CD4-positive, alpha-beta T cell (primary cell): ENCODE measurements around the gene SMC4. TPM values are rescaled to one million over a fixed set of nuclear protein-coding genes. Genes with fewer than 3 reads are reported as not detected.

Experiments used
- ATAC-seq: fragments of 200-7000 bp; cut with Tn5 transposase; one replicate; pipeline ENCODE4 v1.10.0; 2022; ENCODE audit warnings: mild to moderate bottlenecking; ENCODE audit not compliant: poor library complexity
- CTCF ChIA-PET: fragments of 350-600 bp; sonication (Branson Sonifier 250); formaldehyde crosslinking; loops from one replicate; lab custom pipeline; 2021; ENCODE audit warnings: antibody characterized with exemption, inconsistent platforms; lab: Charles Lee
- POLR2A ChIA-PET: fragments of 350-600 bp; sonication (Branson Sonifier 250); formaldehyde crosslinking; loops from one replicate; lab custom pipeline; 2021; ENCODE audit warnings: antibody characterized with exemption, inconsistent platforms; lab: Charles Lee
- DNase-seq, 14 experiments: peaks; one replicate each; pipeline ENCODE4 v3.0.0-alpha.2; 2013 to 2020; ENCODE audit warnings: mixed read lengths in 2 of 14
- H3K27ac ChIP-seq, 2 donors: one replicate each; pipeline versions ENCODE4 v1.5.1 to v1.7.0; 2013; ENCODE audit warnings: low read length in 2 of 2, low read depth in 1 of 2, mild to moderate bottlenecking in 1 of 2
- H3K27me3 ChIP-seq, 2 experiments: 1 replicate in 1 of 2; 2 replicates in 1 of 2; pipeline versions ENCODE4 v1.6.1 to v1.7.0; 2013; ENCODE audit warnings: low read length in 2 of 2, control low read depth in 1 of 2, mild to moderate bottlenecking in 1 of 2, moderate library complexity in 1 of 2; ENCODE audit not compliant: insufficient read depth in 2 of 2, control insufficient read depth in 1 of 2
- H3K36me3 ChIP-seq: one replicate; pipeline ENCODE4 v1.6.1; 2013; ENCODE audit warnings: low read length, control low read depth; ENCODE audit not compliant: insufficient read depth
- H3K4me1 ChIP-seq: one replicate; pipeline ENCODE4 v1.6.1; 2013; ENCODE audit warnings: low read length, control low read depth; ENCODE audit not compliant: insufficient read depth
- H3K4me3 ChIP-seq: one replicate; pipeline ENCODE4 v1.5.1; 2013; ENCODE audit warnings: mild to moderate bottlenecking, low read length, moderate library complexity
- H3K9me3 ChIP-seq, 2 experiments: 1 replicate in 1 of 2; 2 replicates in 1 of 2; pipeline versions ENCODE4 v1.6.1 to v1.7.0; 2013; ENCODE audit warnings: low read length in 2 of 2, mild to moderate bottlenecking in 2 of 2, control low read depth in 1 of 2, moderate library complexity in 1 of 2; ENCODE audit not compliant: control insufficient read depth in 1 of 2, insufficient read depth in 1 of 2
- H3K27ac Mint-ChIP-seq: one replicate; pipeline ENCODE4 v1.8.0; 2020; ENCODE audit warnings: mixed read lengths
- H3K27me3 Mint-ChIP-seq: one replicate; pipeline ENCODE4 v1.8.0; 2021; ENCODE audit warnings: mixed read lengths
- H3K36me3 Mint-ChIP-seq: one replicate; pipeline ENCODE4 v1.8.0; 2021; ENCODE audit warnings: low read depth, mixed read lengths
- H3K4me1 Mint-ChIP-seq: one replicate; pipeline ENCODE4 v1.8.0; 2021; ENCODE audit warnings: low read depth, mixed read lengths
- H3K4me3 Mint-ChIP-seq: one replicate; pipeline ENCODE4 v1.8.0; 2020; ENCODE audit warnings: mild to moderate bottlenecking, mixed read lengths
- H3K9me3 Mint-ChIP-seq: one replicate; pipeline ENCODE4 v1.8.0; 2020; ENCODE audit warnings: mixed read lengths
- intact Hi-C, 2 experiments: fragments of 100-400 bp; cut with DNase I in 1 of 2; cut with micrococcal nuclease in 1 of 2; formaldehyde crosslinking; loops; one replicate each; pipeline versions ENCODE4 v1.15.1 to v1.9.0; 2023 to 2025; cut with DNase I, micrococcal nuclease
- total RNA-seq, 174 experiments: library from RNA in 2 of 174; stranded (reverse) in 2 of 174; gene quantifications; one replicate each; pipeline ENCODE4 v1.2.3 and lab custom pipeline; 2021 to 2026
- TF ChIP-seq, protein P1 (sequence below): fragments of 200-600 bp; IDR thresholded peaks from one replicate; pipeline ENCODE4 v1.8.0; 2022; ENCODE audit warnings: antibody characterized with exemption, mild to moderate bottlenecking

The SMC4 gene
- total RNA-seq, 2 experiments from 2014 or later, result 52.3 to 58.8 TPM

DNA sequence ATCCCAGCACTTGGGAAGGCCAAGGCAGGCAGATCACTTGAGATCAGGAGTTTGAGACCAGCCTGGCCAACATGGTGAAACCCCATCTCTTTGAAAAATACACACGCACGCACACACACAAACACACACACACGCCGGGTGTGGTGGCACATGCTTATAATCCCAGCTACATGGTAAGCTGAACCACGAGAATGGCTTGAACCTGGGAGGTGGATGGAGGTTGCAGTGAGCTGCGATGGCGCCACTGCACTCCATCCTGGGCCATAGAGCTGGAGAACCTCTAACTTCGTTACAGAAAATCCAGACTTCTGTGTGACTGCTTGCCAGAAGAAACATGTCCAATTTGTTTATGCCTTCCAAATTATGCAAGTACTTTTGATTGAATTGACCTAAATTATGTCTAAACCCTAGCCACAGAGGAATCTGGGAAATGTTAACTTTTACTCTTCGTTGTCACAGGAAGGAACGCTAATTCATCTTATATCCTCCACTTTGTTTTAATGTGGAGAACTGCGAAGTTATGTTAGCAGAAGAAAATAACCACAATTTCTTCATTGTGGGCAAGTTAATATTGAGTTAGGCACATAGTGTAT lies 28.5 kb downstream of the SMC4 start:
- Mint-ChIP-seq H3K36me3 (peaks cover 88% of the 10 kb centered on the region), H3K27ac (no peak overlapping the region)

DNA sequence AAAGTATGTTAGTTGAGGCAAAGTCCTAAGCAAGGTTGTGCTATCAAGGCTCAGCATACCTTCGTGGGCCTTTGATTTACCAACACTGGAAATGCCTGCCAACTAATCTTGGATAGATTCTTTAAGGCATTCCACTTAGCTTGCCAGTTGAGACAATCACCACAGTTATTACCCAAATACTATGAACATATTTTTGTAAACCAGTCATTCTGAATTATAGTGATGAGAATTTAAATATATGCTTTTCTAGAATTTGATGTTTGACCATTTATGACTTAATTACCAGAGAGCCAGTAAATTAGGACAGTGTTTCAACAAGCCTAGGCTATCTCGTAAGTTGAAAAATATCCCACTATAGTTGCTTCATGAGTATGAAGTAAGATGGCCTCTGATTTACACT lies 34.6 kb downstream of the SMC4 start:
- TF ChIP-seq, protein P1, sequence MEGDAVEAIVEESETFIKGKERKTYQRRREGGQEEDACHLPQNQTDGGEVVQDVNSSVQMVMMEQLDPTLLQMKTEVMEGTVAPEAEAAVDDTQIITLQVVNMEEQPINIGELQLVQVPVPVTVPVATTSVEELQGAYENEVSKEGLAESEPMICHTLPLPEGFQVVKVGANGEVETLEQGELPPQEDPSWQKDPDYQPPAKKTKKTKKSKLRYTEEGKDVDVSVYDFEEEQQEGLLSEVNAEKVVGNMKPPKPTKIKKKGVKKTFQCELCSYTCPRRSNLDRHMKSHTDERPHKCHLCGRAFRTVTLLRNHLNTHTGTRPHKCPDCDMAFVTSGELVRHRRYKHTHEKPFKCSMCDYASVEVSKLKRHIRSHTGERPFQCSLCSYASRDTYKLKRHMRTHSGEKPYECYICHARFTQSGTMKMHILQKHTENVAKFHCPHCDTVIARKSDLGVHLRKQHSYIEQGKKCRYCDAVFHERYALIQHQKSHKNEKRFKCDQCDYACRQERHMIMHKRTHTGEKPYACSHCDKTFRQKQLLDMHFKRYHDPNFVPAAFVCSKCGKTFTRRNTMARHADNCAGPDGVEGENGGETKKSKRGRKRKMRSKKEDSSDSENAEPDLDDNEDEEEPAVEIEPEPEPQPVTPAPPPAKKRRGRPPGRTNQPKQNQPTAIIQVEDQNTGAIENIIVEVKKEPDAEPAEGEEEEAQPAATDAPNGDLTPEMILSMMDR, result no peak
- DNase-seq (no peak), ATAC-seq (no peak)
- H3K27me3 Mint-ChIP-seq, result no peaks in the 10 kb centered on the region
- intact Hi-C loops, result no loop called here
- H3K27ac ChIP-seq, result no peak overlapping the region
- peaks cover 58% of the 10 kb centered on the region for H3K36me3 ChIP-seq
- no peak overlapping the region for H3K4me3 ChIP-seq
- no peak overlapping the region for H3K4me3 Mint-ChIP-seq
- H3K27ac Mint-ChIP-seq, result no peak overlapping the region
- H3K36me3 Mint-ChIP-seq, result peaks cover 82% of the 10 kb centered on the region
- peaks cover 7% of the 10 kb centered on the region for H3K4me1 ChIP-seq
- peaks cover 41% of the 10 kb centered on the region for H3K4me1 Mint-ChIP-seq
- no peaks in the 10 kb centered on the region for H3K9me3 Mint-ChIP-seq
- H3K27me3 ChIP-seq, result no peaks in the 10 kb centered on the region
- POLR2A ChIA-PET, result interaction anchor here (0.9 to 4.2 kb wide), 2 partner anchors 10 to 15 kb away, joined by 3 to 23 read pairs; partner anchors contain the start of gene TRIM59
- H3K9me3 ChIP-seq, result no peaks in the 10 kb centered on the region
- CTCF ChIA-PET, result no interaction called here

More for the DNA sequence above, 28.5 kb downstream of the SMC4 start:
- H3K9me3 ChIP-seq, result no peaks in the 10 kb centered on the region
- ATAC-seq (no peak), DNase-seq (no peak)
- H3K4me1 ChIP-seq, result no peaks in the 10 kb centered on the region
- H3K4me3 ChIP-seq, result no peak overlapping the region
- TF ChIP-seq, protein P1, result no peak
- no peak overlapping the region for H3K4me3 Mint-ChIP-seq
- H3K36me3 ChIP-seq, result peaks cover 71% of the 10 kb centered on the region
- ChIA-PET CTCF (interaction anchor here (1.6 kb wide), 1 partner anchor 21 kb away, joined by 3 read pairs; the partner anchor contains the start of gene TRIM59), POLR2A (no interaction called here)
- intact Hi-C loops, result no loop called here
- H3K9me3 Mint-ChIP-seq, result no peaks in the 10 kb centered on the region
- H3K4me1 Mint-ChIP-seq, result no peaks in the 10 kb centered on the region
- no peak overlapping the region for H3K27ac ChIP-seq
- no peaks in the 10 kb centered on the region for H3K27me3 ChIP-seq
- no peaks in the 10 kb centered on the region for H3K27me3 Mint-ChIP-seq

- no peak for ATAC-seq
- no peak overlapping the region for H3K27ac ChIP-seq
These were observed 35.6 kb downstream of the SMC4 start for GRCh38 chr3:160435095-160435494.

More at GRCh38 chr3:160435095-160435494, 35.6 kb downstream of the SMC4 start:
- Histone ChIP-seq H3K4me1 (peaks cover 7% of the 10 kb centered on the region), H3K4me3 (no peak overlapping the region), H3K36me3 (peaks cover 56% of the 10 kb centered on the region), H3K27me3 (no peaks in the 10 kb centered on the region), H3K9me3 (no peaks in the 10 kb centered on the region)
- Mint-ChIP-seq H3K4me1 (peaks cover 47% of the 10 kb centered on the region), H3K27me3 (no peaks in the 10 kb centered on the region), H3K4me3 (no peak overlapping the region), H3K9me3 (no peaks in the 10 kb centered on the region), H3K27ac (no peak overlapping the region), H3K36me3 (peaks cover 88% of the 10 kb centered on the region)
- no peak for DNase-seq
- TF ChIP-seq, protein P1, result no peak
- intact Hi-C loops, result no loop called here
- ChIA-PET CTCF (interaction anchor here (1.1 kb wide), 1 partner anchor 32 kb away, joined by 3 read pairs; no protein-coding TSS in a partner anchor), POLR2A (interaction anchor here (0.9 to 4.2 kb wide), 2 partner anchors 9 to 14 kb away, joined by 3 to 23 read pairs; partner anchors contain the start of gene TRIM59)
